Stimulated activated CD8-positive, alpha-beta memory T cell treated with anti-CD3 and anti-CD28 coated beads, Interleukin-7, amount 100 ng/mL, for 1 hour (primary cell): ENCODE results near the gene LRWD1.
"Not testable (repeated sequence)": the region's sequence is repeated elsewhere in the genome, so short reads cannot be mapped to it uniquely, and the experiment has no call there.

Experiments used
- DNase-seq, 2 donors: peaks; one replicate each; pipeline ENCODE4 v3.0.0-alpha.2; 2020; ENCODE audit warnings: low read depth in 2 of 2

The LRWD1 gene

GRCh38 chr7:102496861-102497260 is 32.1 kb downstream of the LRWD1 start:
- not testable (repeated sequence) for DNase-seq

DNA sequence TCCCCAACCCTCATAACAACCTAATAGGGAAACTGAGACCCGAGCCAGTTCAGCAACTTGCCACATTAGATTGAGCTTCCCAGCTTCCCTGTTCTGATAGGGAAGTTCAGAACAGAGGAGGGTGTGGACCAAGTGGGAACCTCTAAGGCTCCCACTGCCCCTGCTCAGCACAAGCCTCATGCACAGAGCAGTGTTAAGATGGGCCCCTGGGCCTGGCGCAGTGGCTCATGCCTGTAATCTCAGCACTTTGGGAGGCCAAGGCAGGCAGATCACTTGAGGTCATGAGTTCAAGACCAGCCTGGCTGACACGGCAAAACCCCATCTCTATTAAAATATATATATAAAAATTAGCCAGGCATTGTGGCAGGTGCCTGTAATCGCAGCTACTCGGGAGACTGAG is 32.5 kb downstream of the LRWD1 start:
- DNase-seq: not testable (repeated sequence)

DNA sequence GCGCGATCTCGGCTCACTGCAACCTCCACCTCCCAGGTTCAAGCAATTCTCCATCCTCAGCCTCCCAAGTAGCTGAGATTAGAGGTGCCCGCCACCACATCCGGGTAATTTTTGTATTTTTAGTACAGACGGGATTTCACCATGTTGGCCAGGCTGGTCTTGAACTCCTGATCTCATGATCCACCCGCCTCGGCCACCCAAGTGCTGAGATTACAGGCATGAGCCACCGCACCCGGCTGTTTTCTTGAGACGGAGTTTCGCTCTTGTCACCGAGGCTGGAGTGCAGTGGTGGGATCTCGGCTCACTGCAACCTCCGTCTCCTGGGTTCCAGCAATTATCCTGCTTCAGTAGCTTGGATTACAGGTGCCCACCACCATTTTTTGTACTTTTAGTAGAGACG is 33.5 kb downstream of the LRWD1 start:
- not testable (repeated sequence) for DNase-seq

- not testable (repeated sequence) for DNase-seq
Observed at GRCh38 chr7:102503141-102503540, 38.4 kb downstream of the LRWD1 start.

GRCh38 chr7:102505298-102506185 is 40.8 kb downstream of the LRWD1 start:
- not testable (repeated sequence) for DNase-seq

DNA sequence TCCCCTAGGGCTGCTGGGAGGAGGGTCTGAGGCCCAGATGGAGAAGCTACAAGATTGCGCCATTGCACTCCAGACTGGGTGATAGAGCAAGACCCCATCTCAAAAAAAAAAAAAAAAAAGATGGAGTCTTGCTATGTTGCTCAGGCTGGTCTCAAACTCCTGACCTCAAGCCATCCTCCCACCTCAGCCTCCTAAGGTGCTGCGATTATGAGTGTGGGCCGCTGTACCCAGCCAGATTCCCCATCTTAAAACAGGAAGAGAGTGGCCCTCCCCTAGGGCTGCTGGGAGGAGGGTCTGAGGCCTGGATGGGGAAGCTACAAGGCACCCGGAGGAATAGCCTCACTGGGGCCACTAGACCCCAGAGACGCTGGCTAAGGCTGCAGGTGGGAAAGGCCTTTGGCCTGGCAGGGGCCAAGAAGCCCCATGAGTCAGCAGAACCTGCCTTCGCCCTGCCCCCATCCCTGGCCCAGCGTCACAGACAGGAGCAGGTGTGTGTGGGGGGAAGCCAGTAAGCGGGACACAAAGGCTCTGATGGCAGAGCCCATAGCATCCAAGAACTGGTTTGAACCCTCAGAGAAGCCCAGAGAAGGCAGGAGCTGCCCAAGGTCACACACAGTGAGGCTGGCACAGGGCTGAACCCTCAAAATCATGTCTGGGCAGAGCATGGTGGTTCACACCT is 42.8 kb downstream of the LRWD1 start:
- DNase-seq: not testable (repeated sequence)

GRCh38 chr7:102510575-102510974 is 45.8 kb downstream of the LRWD1 start:
- DNase-seq: not testable (repeated sequence)

DNA sequence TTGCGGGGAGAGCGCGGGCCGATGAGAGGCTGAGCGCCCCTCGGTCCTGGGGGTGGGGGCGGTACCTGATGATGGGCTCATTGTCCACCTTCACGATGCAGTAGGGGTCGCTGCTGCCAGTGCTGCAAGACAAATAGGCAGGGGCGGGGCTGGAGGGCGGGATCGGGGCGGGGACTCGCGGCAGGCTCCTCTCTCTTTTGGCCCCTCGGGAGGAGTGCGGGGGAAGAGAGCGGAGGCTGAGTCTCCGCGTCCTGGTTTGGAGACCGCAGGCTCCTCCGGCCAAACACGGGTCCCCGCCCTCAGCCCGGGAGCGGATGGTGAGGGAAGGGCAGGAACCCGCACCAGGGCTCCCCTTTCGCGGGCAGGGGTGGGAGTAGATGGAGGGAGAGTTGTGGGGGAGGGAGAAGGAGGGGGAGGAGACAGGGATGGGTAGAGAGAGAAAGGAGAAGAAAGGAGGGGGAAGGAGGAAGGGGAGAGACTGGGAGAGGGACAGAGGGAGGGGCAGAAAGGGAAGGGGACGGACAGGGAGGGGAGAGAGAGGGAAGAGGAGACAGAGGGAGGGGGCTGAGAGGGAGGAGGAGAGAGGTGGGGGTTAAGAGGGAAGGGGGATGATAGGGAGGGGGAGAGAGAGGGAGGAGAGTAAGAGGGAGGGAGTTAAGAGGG is 47.2 kb downstream of the LRWD1 start:
- DNase-seq: not testable (repeated sequence)

GRCh38 chr7:102512642-102513221 is 47.9 kb downstream of the LRWD1 start:
- not testable (repeated sequence) for DNase-seq

DNA sequence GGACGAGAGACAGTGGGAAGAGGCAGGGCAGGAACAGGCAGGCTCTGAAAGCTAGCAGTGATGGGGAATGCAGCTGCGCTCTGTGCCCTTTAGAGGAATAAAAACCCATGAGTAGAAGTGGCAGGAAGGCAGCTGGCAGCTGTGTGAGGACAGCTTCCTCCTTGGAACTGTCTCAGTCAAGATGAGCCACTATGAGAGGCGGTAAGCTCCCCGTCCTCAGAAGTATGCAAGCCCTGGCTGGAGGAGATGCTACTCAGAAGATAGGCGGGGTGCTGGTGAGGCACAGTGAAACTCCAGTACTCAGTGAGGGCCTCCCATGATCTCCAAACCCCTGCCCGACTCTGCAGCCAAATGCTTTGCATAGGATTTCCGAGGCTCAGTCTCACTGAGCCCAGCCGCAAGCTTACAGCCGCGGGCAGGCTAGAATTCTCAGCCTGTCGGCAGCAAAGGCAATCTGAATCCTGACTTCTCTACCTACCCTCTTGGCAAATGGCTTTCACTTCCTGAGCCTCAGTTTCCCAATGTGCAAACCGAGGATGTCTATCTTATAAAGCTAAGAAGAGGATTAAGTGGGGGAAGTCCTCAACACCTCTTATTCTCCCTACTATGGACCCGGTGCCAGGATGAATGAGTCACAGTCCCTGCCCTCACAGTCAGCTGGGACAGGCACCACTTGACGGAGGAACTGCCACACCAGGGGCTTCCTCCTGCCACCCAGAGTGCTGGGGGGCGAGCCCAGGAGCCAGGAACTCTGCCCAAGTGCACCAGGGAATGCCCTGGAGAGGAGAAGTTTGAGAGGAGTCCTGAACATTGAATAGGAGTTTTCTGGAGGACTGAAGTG is 50.3 kb downstream of the LRWD1 start:
- not testable (repeated sequence) for DNase-seq

GRCh38 chr7:102515889-102516288 is 51.1 kb downstream of the LRWD1 start:
- DNase-seq: not testable (repeated sequence)

DNA sequence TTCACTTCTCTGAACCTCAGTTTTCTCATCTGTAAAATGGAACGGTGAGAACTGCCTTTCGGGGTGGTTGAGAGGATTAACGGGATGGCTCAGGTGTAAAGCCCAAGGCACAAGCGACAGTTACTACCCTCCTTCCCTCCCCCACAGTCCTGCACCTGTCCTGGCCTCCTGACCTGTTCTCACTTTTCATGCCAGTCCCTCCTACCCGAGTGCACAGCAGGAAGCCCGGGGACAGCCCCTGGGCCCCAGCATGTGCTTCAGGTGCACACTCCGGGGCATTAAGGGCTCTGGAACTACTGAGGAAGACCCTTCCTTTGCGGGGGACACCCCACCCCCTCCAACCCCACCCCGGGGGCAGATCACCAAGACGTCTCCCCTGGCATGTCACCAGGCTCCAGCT is 52.2 kb downstream of the LRWD1 start:
- DNase-seq: not testable (repeated sequence)

- not testable (repeated sequence) for DNase-seq
Observed at GRCh38 chr7:102517550-102518147, 52.9 kb downstream of the LRWD1 start, which contains the start of gene RASA4B. Gene RASA4B, minus strand, starts transcription at chr7:102517777. Its CDS starts 67 bp downstream, at chr7:102517710.

DNA sequence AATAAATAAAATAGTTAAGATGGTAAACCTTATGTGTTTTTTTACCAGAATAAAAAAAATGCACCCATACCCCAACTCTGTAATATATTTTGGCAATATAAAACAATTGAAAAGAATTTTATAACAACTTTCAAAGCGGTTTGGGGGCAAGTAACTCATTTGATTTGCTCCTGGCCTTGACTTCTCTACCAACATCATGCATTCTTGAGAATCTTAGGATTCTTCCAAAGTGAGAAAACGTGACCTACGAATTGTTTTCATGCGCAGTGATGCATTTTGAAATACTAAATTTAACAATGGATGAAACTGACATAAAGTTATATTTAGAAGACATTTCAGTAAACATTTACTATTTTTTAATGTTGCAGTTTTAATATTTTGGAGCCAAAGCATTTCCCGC is 56.0 kb downstream of the LRWD1 start:
- not testable (repeated sequence) for DNase-seq
